Measurements from ENCODE around the gene FGF22. TPM values are rescaled to one million over a fixed set of nuclear protein-coding genes. Genes with fewer than 3 reads are reported as not detected.
A peak's percentile ranks its signal among the peaks of the same experiment; 100 is the strongest.

FGF22 gene
- total and polyA plus RNA-seq, 10 of the 15 experiments (the other 5 are each of a cell fraction or from before 2014, with no cell fraction given): 0.05 TPM; not detected in 9

GRCh38 chr19:680287-681028 lies 40.8 kb downstream of the FGF22 start (continued):
- TF ChIP-seq CHD4 (IDR thresholded peaks at IDR 0.05): no peak
- no peak for TF ChIP-seq TCF3 (IDR thresholded peaks at IDR 0.05; ENCODE audit: borderline replicate concordance, insufficient read depth, low read depth, low read length)
- no peak for TF ChIP-seq ATF2 (IDR thresholded peaks at IDR 0.05; ENCODE audit: low read length)
- TF ChIP-seq SPI1 (IDR thresholded peaks at IDR 0.05; ENCODE audit: borderline replicate concordance, insufficient read depth, low read depth, low read length): no peak
- peak; percentile 79 for TF ChIP-seq CREB1 (IDR thresholded peaks at IDR 0.05; ENCODE audit: low read depth)
- TF ChIP-seq MEF2A (IDR thresholded peaks at IDR 0.05; ENCODE audit: insufficient read depth, low read depth, low read length): no peak
- TF ChIP-seq, protein P1, sequence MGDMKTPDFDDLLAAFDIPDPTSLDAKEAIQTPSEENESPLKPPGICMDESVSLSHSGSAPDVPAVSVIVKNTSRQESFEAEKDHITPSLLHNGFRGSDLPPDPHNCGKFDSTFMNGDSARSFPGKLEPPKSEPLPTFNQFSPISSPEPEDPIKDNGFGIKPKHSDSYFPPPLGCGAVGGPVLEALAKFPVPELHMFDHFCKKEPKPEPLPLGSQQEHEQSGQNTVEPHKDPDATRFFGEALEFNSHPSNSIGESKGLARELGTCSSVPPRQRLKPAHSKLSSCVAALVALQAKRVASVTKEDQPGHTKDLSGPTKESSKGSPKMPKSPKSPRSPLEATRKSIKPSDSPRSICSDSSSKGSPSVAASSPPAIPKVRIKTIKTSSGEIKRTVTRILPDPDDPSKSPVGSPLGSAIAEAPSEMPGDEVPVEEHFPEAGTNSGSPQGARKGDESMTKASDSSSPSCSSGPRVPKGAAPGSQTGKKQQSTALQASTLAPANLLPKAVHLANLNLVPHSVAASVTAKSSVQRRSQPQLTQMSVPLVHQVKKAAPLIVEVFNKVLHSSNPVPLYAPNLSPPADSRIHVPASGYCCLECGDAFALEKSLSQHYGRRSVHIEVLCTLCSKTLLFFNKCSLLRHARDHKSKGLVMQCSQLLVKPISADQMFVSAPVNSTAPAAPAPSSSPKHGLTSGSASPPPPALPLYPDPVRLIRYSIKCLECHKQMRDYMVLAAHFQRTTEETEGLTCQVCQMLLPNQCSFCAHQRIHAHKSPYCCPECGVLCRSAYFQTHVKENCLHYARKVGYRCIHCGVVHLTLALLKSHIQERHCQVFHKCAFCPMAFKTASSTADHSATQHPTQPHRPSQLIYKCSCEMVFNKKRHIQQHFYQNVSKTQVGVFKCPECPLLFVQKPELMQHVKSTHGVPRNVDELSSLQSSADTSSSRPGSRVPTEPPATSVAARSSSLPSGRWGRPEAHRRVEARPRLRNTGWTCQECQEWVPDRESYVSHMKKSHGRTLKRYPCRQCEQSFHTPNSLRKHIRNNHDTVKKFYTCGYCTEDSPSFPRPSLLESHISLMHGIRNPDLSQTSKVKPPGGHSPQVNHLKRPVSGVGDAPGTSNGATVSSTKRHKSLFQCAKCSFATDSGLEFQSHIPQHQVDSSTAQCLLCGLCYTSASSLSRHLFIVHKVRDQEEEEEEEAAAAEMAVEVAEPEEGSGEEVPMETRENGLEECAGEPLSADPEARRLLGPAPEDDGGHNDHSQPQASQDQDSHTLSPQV (IDR thresholded peaks at IDR 0.05): peak; percentile 64; the same call in 1 of the 2 replicates
- TF ChIP-seq SREBF1 (IDR thresholded peaks at IDR 0.05; ENCODE audit: low read length): no peak
- no peak for TF ChIP-seq PAX8 (IDR thresholded peaks at IDR 0.05)
- TF ChIP-seq MAX (IDR thresholded peaks at IDR 0.05; ENCODE audit: low read depth, low read length): no peak; the same call in 1 of the 2 replicates
- no peak; the same call in none of the 2 replicates for TF ChIP-seq SMARCA5 (IDR thresholded peaks at IDR 0.05)
- TF ChIP-seq ZNF24 (IDR thresholded peaks at IDR 0.05): peak; percentile 54; the same call in 1 of the 2 replicates
- no peak; the same call in 1 of the 2 replicates for TF ChIP-seq RB1 (IDR thresholded peaks at IDR 0.05; ENCODE audit: borderline replicate concordance)
- peak; percentile 58 for TF ChIP-seq USF1 (IDR thresholded peaks at IDR 0.05; ENCODE audit: borderline replicate concordance, extremely low read length, insufficient read depth, low read depth, low read length)
- no peak for TF ChIP-seq JUND (IDR thresholded peaks at IDR 0.05; ENCODE audit: low read depth, low read length)
- TF ChIP-seq CBFB (IDR thresholded peaks at IDR 0.05; ENCODE audit: low read depth): no peak
- TF ChIP-seq, protein P2, sequence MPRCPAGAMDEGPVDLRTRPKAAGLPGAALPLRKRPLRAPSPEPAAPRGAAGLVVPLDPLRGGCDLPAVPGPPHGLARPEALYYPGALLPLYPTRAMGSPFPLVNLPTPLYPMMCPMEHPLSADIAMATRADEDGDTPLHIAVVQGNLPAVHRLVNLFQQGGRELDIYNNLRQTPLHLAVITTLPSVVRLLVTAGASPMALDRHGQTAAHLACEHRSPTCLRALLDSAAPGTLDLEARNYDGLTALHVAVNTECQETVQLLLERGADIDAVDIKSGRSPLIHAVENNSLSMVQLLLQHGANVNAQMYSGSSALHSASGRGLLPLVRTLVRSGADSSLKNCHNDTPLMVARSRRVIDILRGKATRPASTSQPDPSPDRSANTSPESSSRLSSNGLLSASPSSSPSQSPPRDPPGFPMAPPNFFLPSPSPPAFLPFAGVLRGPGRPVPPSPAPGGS (IDR thresholded peaks at IDR 0.05; ENCODE audit: borderline replicate concordance, insufficient read depth, low read depth, low read length, poor library complexity, severe bottlenecking): peak; percentile 25
- peak; percentile 99 for TF ChIP-seq LARP7 (IDR thresholded peaks at IDR 0.05)
- TF ChIP-seq YBX1 (IDR thresholded peaks at IDR 0.05): no peak
- no peak for TF ChIP-seq MYB (IDR thresholded peaks at IDR 0.05; ENCODE audit: borderline replicate concordance, low read depth, low read length)
- no peak for TF ChIP-seq SMAD5 (IDR thresholded peaks at IDR 0.05; ENCODE audit: low read depth)
- TF ChIP-seq PAX5 (IDR thresholded peaks at IDR 0.05; ENCODE audit: borderline replicate concordance, low read depth, low read length): peak; percentile 22; the same call in 1 of the 2 replicates

Data from GM12878 (cell line).